ENCODE results near the gene C5AR2. TPM values are rescaled to one million over a fixed set of nuclear protein-coding genes. Genes with fewer than 3 reads are reported as not detected.
A peak's percentile ranks its signal among the peaks of the same experiment; 100 is the strongest.
"Not testable (repeated sequence)": the region's sequence is repeated elsewhere in the genome, so short reads cannot be mapped to it uniquely, and the experiment has no call there.

Gene C5AR2
- polyA plus RNA-seq, 6 donors from 2014 or later = not detected

DNA sequence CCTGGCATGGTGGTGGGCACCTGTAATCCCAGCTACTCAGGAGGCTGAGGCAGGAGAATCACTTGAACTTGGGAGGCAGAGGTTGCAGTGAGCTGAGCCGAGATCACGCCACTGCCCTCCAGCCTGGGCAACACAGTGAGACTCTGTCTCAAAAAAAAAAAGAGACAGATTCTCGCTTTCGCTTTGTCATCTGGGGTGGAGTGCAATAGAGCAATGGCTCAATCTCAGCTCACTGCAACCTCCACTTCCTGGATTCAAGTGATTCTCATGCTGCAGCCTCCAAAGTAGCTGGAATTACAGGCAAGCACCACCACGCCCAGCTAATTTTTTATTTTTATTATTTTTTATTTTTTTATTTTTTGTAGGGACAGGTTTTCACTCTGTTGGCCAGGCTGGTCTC, 56.7 kb downstream of the C5AR2 start:
- not testable (repeated sequence) for H3K4me3 Mint-ChIP-seq; H3K9me3 Mint-ChIP-seq; DNase-seq; H3K36me3 Mint-ChIP-seq; H3K27ac Mint-ChIP-seq; ATAC-seq (ENCODE audit: low read depth in 2 of 2)
- H3K4me1 Mint-ChIP-seq = peaks cover 0 to 12% (median 6%) of the 10 kb centered on the region in 3 donors
- peaks cover 5 to 28% (median 19%) of the 10 kb centered on the region in 3 donors for H3K27me3 Mint-ChIP-seq

GRCh38 chr19:47389150-47389556, 57.2 kb downstream of the C5AR2 start:
- Mint-ChIP-seq H3K27ac (no peak overlapping the region), H3K4me1 (peaks cover 0 to 11% (median 6%) of the 10 kb centered on the region in 3 donors), H3K27me3 (peaks cover 10 to 33% (median 24%) of the 10 kb centered on the region in 3 donors), H3K9me3 (no peaks in the 10 kb centered on the region), H3K4me3 (no peak overlapping the region), H3K36me3 (no peaks in the 10 kb centered on the region)
- DNase-seq (no peak), ATAC-seq (ENCODE audit: low read depth in 2 of 2) (no peak)

DNA sequence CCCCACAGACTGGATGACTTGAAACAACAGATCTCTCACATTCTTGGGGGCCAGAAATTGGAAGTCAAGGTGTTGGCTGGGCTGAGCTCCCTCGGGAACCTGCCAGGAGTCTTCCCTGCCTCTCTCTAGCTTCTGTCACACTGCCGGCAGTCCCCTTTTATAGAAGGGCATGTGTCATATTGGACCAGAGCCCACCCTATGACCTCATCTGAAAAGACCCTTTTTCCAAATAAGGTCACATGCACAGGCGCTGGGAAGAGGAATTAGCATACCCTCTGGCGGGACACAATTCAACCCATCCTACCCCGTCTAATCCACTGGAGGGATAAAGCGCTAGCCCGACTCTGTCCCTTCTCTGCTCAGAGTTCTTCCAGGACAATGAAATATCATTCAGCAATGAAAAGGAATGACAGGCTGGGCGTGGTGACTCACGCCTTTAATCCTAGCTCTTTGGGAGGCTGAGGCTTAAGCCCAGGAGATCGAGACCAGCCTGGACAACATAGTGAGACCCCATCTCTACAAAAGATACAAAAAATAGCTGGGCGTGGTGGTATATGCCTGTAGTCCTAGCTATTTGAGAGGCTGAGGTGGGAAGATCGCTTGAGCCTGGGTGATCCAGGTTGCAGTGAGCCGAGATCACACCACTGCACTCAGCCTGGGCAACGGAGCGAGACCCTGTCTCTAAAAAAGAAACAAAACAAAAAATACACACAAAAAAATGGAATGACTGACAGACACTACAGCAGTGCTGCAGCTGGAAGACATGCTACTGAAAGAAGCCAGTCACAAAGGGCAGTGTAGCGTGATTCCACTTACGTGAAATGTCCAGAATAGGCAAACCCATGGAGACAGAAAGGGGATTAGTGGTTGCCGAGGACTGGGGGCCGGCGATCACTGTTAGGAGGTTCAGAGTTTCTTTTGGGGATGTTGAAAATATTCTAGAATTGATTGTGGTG, 58.8 kb downstream of the C5AR2 start:
- DNase-seq = no peak
- Mint-ChIP-seq H3K36me3 (no peaks in the 10 kb centered on the region), H3K4me1 (peaks cover 0 to 11% (median 6%) of the 10 kb centered on the region in 3 donors), H3K27ac (no peak overlapping the region), H3K9me3 (no peaks in the 10 kb centered on the region), H3K27me3 (peaks cover 17 to 41% (median 35%) of the 10 kb centered on the region in 3 donors), H3K4me3 (no peak overlapping the region)
- peak in 1 of 2 donors; percentile 21 for ATAC-seq (ENCODE audit: low read depth in 2 of 2)

DNA sequence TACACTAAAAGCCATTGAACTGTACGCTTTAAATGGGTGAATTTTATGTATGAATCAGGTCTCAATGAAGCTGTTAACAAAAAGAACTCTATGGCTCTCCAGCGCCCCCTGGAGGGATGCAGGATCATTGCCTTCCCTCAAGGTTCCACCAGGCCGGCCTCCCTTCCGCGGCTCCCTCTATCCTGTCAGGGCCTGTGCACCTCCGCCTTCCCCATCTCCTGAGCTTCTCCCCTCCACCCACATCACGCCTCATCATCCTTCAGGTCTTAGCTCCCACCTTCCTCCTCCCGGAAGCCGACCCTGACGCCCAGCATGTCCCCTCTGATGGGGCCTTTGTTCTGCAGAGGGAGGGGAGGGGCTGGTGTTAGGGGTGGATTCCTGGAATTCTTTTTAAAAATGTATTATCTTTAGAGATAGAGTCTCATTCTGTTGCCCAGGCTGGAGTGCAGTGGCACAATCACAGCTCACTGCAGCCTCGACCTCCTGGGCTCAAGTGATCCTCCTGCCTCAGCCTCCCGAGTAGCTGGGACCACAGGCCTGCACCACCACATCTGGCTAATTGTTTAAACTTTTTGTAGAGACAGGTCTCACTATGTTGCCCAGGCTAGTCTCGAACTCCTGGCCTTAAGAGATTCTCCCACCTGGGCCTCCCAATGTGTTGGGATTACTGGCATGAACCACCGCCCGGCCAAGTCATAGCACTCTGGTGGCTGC, 59.7 kb downstream of the C5AR2 start:
- Mint-ChIP-seq H3K36me3 (no peaks in the 10 kb centered on the region), H3K4me3 (peak overlapping the region in 1 of 8 donors; percentile 16), H3K27me3 (peaks cover 21 to 46% (median 41%) of the 10 kb centered on the region in 3 donors), H3K4me1 (peaks cover 0 to 11% (median 6%) of the 10 kb centered on the region in 3 donors), H3K27ac (peak overlapping the region in 1 of 6 donors; percentile 10), H3K9me3 (no peaks in the 10 kb centered on the region)
- DNase-seq (peak; percentile 51), ATAC-seq (ENCODE audit: low read depth in 2 of 2) (peak; percentile 74 to 75)

Other genes starting within 250 kb of the C5AR2 start
- gene ZC3H4, start 218.4 kb upstream of the C5AR2 start, polyA plus RNA-seq (ENCODE audit: low read depth in 6 of 6) = 1 to 10 TPM in 5 of 6 donors, under 1 TPM in 1; 0.46 to 2.6 (median 1.6) TPM
- 10 to 100 TPM; 74.7 to 97.1 (median 78.9) TPM for gene SAE1, start 201.3 kb upstream of the C5AR2 start, polyA plus RNA-seq (ENCODE audit: low read depth in 6 of 6)
- 1 to 10 TPM in 2 of 6 donors, under 1 TPM in 4; 0.32 to 1.4 (median 0.70) TPM for gene BBC3, start 101.0 kb upstream of the C5AR2 start, polyA plus RNA-seq (ENCODE audit: low read depth in 6 of 6)
- gene CCDC9, start 75.7 kb upstream of the C5AR2 start, polyA plus RNA-seq (ENCODE audit: low read depth in 6 of 6) = 10 to 100 TPM in 2 of 6 donors, 1 to 10 TPM in 4; 7.8 to 13.2 (median 8.8) TPM
- gene INAFM1, start 57.3 kb upstream of the C5AR2 start, polyA plus RNA-seq (ENCODE audit: low read depth in 6 of 6) = 1 to 10 TPM; 3.9 to 7.7 (median 5.6) TPM
- under 1 TPM in 5 of 6 donors, not detected in 1; 0.16 to 0.95 (median 0.21) TPM for gene C5AR1, start 22.3 kb upstream of the C5AR2 start, polyA plus RNA-seq (ENCODE audit: low read depth in 6 of 6)
- 10 to 100 TPM in 1 of 6 donors, 1 to 10 TPM in 4, not detected in 1; 3.0 to 13.3 (median 4.1) TPM for gene DHX34, start 17.1 kb downstream of the C5AR2 start, polyA plus RNA-seq (ENCODE audit: low read depth in 6 of 6)
- not detected for gene MEIS3, start 87.4 kb downstream of the C5AR2 start, polyA plus RNA-seq (ENCODE audit: low read depth in 6 of 6)
- not detected for gene SLC8A2, start 139.7 kb downstream of the C5AR2 start, polyA plus RNA-seq (ENCODE audit: low read depth in 6 of 6)
- 10 to 100 TPM in 2 of 6 donors, 1 to 10 TPM in 4; 6.1 to 25.8 (median 9.3) TPM for gene KPTN, start 152.0 kb downstream of the C5AR2 start, polyA plus RNA-seq (ENCODE audit: low read depth in 6 of 6)
- gene NAPA, start 182.9 kb downstream of the C5AR2 start, polyA plus RNA-seq (ENCODE audit: low read depth in 6 of 6) = 100 to 1,000 TPM in 1 of 6 donors, 10 to 100 TPM in 5; 68.5 to 111 (median 78.4) TPM
- not detected for gene ZNF541, start 241.0 kb downstream of the C5AR2 start, polyA plus RNA-seq (ENCODE audit: low read depth in 6 of 6)

Measured in naive B cell (primary cell).